GM10266 (cell line): Measurements from ENCODE around the gene AFF2.
"Not testable (repeated sequence)": the region's sequence is repeated elsewhere in the genome, so short reads cannot be mapped to it uniquely, and the experiment has no call there.

ENCODE experiments used
- DNase-seq: peaks from one replicate; pipeline ENCODE4 v3.0.0; 2012; ENCODE audit errors: extremely low spot score
- CTCF ChIP-seq: IDR thresholded peaks from 2 replicates; pipeline ENCODE4 v1.5.1; 2012; ENCODE audit warnings: mild to moderate bottlenecking, low read depth; ENCODE audit not compliant: control insufficient read depth, insufficient read depth; ENCODE audit errors: missing control alignments

AFF2 gene

GRCh38 chrX:148659481-148659880 lies 159.1 kb downstream of the AFF2 start:
- no peak for TF ChIP-seq CTCF
- DNase-seq = no peak

GRCh38 chrX:148661035-148661434 lies 160.6 kb downstream of the AFF2 start:
- no peak for TF ChIP-seq CTCF
- DNase-seq = no peak

- DNase-seq = no peak
- no peak for TF ChIP-seq CTCF
Measured at GRCh38 chrX:148662014-148662413, 161.6 kb downstream of the AFF2 start.

- no peak for DNase-seq
- TF ChIP-seq CTCF = no peak
Measured at GRCh38 chrX:148664171-148664570, 163.8 kb downstream of the AFF2 start.

GRCh38 chrX:148664995-148665394 lies 164.6 kb downstream of the AFF2 start:
- no peak for TF ChIP-seq CTCF
- no peak for DNase-seq

- DNase-seq = not testable (repeated sequence)
Measured at GRCh38 chrX:148669175-148669574, 168.8 kb downstream of the AFF2 start.

GRCh38 chrX:148670277-148670676 lies 169.9 kb downstream of the AFF2 start:
- no peak for DNase-seq
- TF ChIP-seq CTCF = no peak

- DNase-seq = no peak
- no peak for TF ChIP-seq CTCF
Measured at GRCh38 chrX:148672517-148672916, 172.1 kb downstream of the AFF2 start.
